WTC11 (cell line): ENCODE measurements around the gene PACS1. TPM values are rescaled to one million over a fixed set of nuclear protein-coding genes. Genes with fewer than 3 reads are reported as not detected.

ENCODE experiments used
- ATAC-seq: fragments of 200-7000 bp; cut with Tn5 transposase; 2 replicates; pipeline ENCODE4 v1.10.0; 2021; ENCODE audit warnings: mild to moderate bottlenecking, moderate library complexity
- CTCF ChIA-PET: fragments of 300-600 bp; sonication (Branson Sonifier 250); formaldehyde crosslinking; loops from one replicate; lab custom pipeline; 2021; ENCODE audit warnings: antibody characterized with exemption; lab: Charles Lee
- POLR2A ChIA-PET: fragments of 350-600 bp; sonication (Branson Sonifier 250); formaldehyde crosslinking; loops from one replicate; lab custom pipeline; 2021; ENCODE audit warnings: antibody characterized with exemption; lab: Charles Lee
- DNase-seq: peaks from one replicate; pipeline ENCODE4 v3.0.0; 2021; ENCODE audit warnings: low spot score
- H3K27ac Mint-ChIP-seq: 2 replicates; pipeline ENCODE4 v1.8.0; 2021; ENCODE audit warnings: mixed read lengths
- H3K27me3 Mint-ChIP-seq: 2 replicates; pipeline ENCODE4 v1.8.0; 2021; ENCODE audit warnings: low read depth, mild to moderate bottlenecking, moderate library complexity, mixed read lengths
- H3K36me3 Mint-ChIP-seq: 2 replicates; pipeline ENCODE4 v1.8.0; 2021; ENCODE audit warnings: mixed read lengths
- H3K4me1 Mint-ChIP-seq: 2 replicates; pipeline ENCODE4 v1.8.0; 2022; ENCODE audit warnings: mixed read lengths
- H3K4me3 Mint-ChIP-seq: 2 replicates; pipeline ENCODE4 v1.8.0; 2021; ENCODE audit warnings: mild to moderate bottlenecking, moderate library complexity, mixed read lengths
- H3K9me3 Mint-ChIP-seq: 2 replicates; pipeline ENCODE4 v1.8.0; 2021; ENCODE audit warnings: mixed read lengths
- ARID4B ChIP-seq: sonication (generic); formaldehyde crosslinking; IDR thresholded peaks from 2 replicates; pipeline ENCODE4 v1.8.0; 2023; ENCODE audit warnings: missing genetic modification reagents, mild to moderate bottlenecking, borderline replicate concordance
- CDX4 ChIP-seq: fragments of 250-450 bp; sonication (Bioruptor Pico); IDR thresholded peaks from 2 replicates; pipeline ENCODE4 v1.9.0; 2021; ENCODE audit warnings: moderate library complexity, mild to moderate bottlenecking, inconsistent platforms, borderline replicate concordance
- FOXP4 ChIP-seq: sonication (generic); formaldehyde crosslinking; IDR thresholded peaks from 2 replicates; pipeline ENCODE4 v1.8.0; 2022; ENCODE audit warnings: mild to moderate bottlenecking, missing genetic modification reagents
- HMGA2 ChIP-seq: fragments of 250-450 bp; sonication (Bioruptor Pico); IDR thresholded peaks from 2 replicates; pipeline ENCODE4 v1.4.0; 2021; ENCODE audit warnings: mild to moderate bottlenecking, moderate library complexity
- IRF2 ChIP-seq: sonication (generic); formaldehyde crosslinking; IDR thresholded peaks from 2 replicates; pipeline ENCODE4 v1.8.0; 2022; ENCODE audit warnings: low read depth, missing genetic modification reagents, borderline replicate concordance
- MLX ChIP-seq: sonication (generic); formaldehyde crosslinking; IDR thresholded peaks from 2 replicates; pipeline ENCODE4 v1.8.1; 2023; ENCODE audit warnings: mild to moderate bottlenecking, missing genetic modification reagents, moderate library complexity
- SMAD4 ChIP-seq: sonication (generic); formaldehyde crosslinking; IDR thresholded peaks from 2 replicates; pipeline ENCODE4 v1.8.0; 2022; ENCODE audit warnings: mild to moderate bottlenecking, missing genetic modification reagents
- USF2 ChIP-seq: sonication (generic); formaldehyde crosslinking; IDR thresholded peaks from 2 replicates; pipeline ENCODE4 v1.8.1; 2023; ENCODE audit warnings: mild to moderate bottlenecking, missing genetic modification reagents, moderate library complexity
- ZBTB43 ChIP-seq: sonication (generic); formaldehyde crosslinking; IDR thresholded peaks from 2 replicates; pipeline ENCODE4 v1.8.1; 2023; ENCODE audit warnings: mild to moderate bottlenecking, missing genetic modification reagents
- ZNF317 ChIP-seq: sonication (generic); formaldehyde crosslinking; IDR thresholded peaks from 2 replicates; pipeline ENCODE4 v1.8.1; 2023; ENCODE audit warnings: low read depth, mild to moderate bottlenecking, moderate library complexity, missing genetic modification reagents, borderline replicate concordance
- ZNF416 ChIP-seq: fragments of 250-450 bp; sonication (Bioruptor Pico); IDR thresholded peaks from 2 replicates; pipeline ENCODE4 v1.9.0; 2021; ENCODE audit warnings: mild to moderate bottlenecking, inconsistent platforms
- ZNF512 ChIP-seq: sonication (generic); formaldehyde crosslinking; IDR thresholded peaks from 2 replicates; pipeline ENCODE4 v1.8.1; 2022; ENCODE audit warnings: missing genetic modification reagents, borderline replicate concordance
- ZNF532 ChIP-seq: fragments of 250-450 bp; sonication (Bioruptor Pico); IDR thresholded peaks from 2 replicates; pipeline ENCODE4 v1.9.0; 2021; ENCODE audit warnings: mild to moderate bottlenecking, borderline replicate concordance
- ZNF671 ChIP-seq: fragments of 250-450 bp; sonication (Bioruptor Pico); IDR thresholded peaks from 2 replicates; pipeline ENCODE4 v1.8.0; 2021; ENCODE audit warnings: mild to moderate bottlenecking
- total RNA-seq: library from RNA; stranded (reverse); gene quantifications from 3 replicates; pipeline ENCODE4 v1.2.3, GENCODE V29; 2021

Gene PACS1
- total RNA-seq, 1 experiment from 2014 or later = 34.8 TPM

GRCh38 chr11:66069715-66070603 is at the start of gene PACS1 (continued):
- TF ChIP-seq USF2 = 0 out of 2 replicates have a peak, but pooled peaks have one; percentile 10
- TF ChIP-seq FOXP4 = peak; percentile 34; the same call in 1 of the 2 replicates

- H3K27ac Mint-ChIP-seq = no peak overlapping the region
- no peaks in the 10 kb centered on the region for H3K4me1 Mint-ChIP-seq
- H3K4me3 Mint-ChIP-seq = no peak overlapping the region
- no peak for DNase-seq
- POLR2A ChIA-PET = no interaction called here
- CTCF ChIA-PET = no interaction called here
- peaks cover 29% of the 10 kb centered on the region for H3K27me3 Mint-ChIP-seq
- no peak for ATAC-seq
- no peaks in the 10 kb centered on the region for H3K9me3 Mint-ChIP-seq
- no peaks in the 10 kb centered on the region for H3K36me3 Mint-ChIP-seq
- TF ChIP-seq IRF2 (CRISPR knock-in tag) (no peak), ARID4B (no peak), HMGA2 (CRISPR knock-in tag) (no peak), ZNF671 (no peak), SMAD4 (CRISPR knock-in tag) (no peak), CDX4 (CRISPR knock-in tag) (no peak), MLX (CRISPR knock-in tag) (no peak), ZNF416 (CRISPR knock-in tag) (no peak), ZNF512 (no peak), ZBTB43 (no peak), ZNF532 (no peak), ZNF317 (CRISPR knock-in tag) (no peak)
These were observed 49.3 kb upstream of the PACS1 start for GRCh38 chr11:66020618-66021357.
